OCI-LY3 (cell line): ENCODE measurements around the gene KCNIP1.

ENCODE experiments used
- H2AFZ ChIP-seq: fragments of 200-600, 300-600 bp; shearing (Covaris generic); 2 replicates; pipeline ENCODE4 v1.6.0; 2014; ENCODE audit warnings: antibody characterized with exemption, low read depth, low read length
- H3K27ac ChIP-seq: fragments of 200-600, 300-600 bp; sonication (generic); 2 replicates; pipeline ENCODE4 v1.5.1; 2014; ENCODE audit warnings: mild to moderate bottlenecking, low read length, moderate library complexity, mixed read lengths
- H3K27me3 ChIP-seq: fragments of 200-600, 300-600 bp; sonication (generic); 2 replicates; pipeline ENCODE4 v1.6.1; 2014; ENCODE audit warnings: low read depth, low read length, mixed read lengths
- H3K36me3 ChIP-seq: fragments of 200-600, 300-600 bp; sonication (generic); replicated peaks from 2 replicates; pipeline ENCODE3; 2014; ENCODE audit warnings: low read depth, low read length, mixed read lengths
- H3K4me1 ChIP-seq: fragments of 300-600, 200-600 bp; sonication (generic); 2 replicates; pipeline ENCODE4 v1.6.1; 2014; ENCODE audit warnings: low read length, mixed read lengths
- H3K4me2 ChIP-seq: fragments of 200-600, 300-600 bp; sonication (generic); 2 replicates; pipeline ENCODE4 v1.6.1; 2014; ENCODE audit warnings: low read length, mixed read lengths
- H3K4me3 ChIP-seq: fragments of 300-600, 200-600 bp; sonication (generic); 2 replicates; pipeline ENCODE4 v1.5.1; 2014; ENCODE audit warnings: antibody characterized with exemption, mild to moderate bottlenecking, low read length, moderate library complexity
- H3K79me2 ChIP-seq: fragments of 300-600, 200-600 bp; shearing (Covaris generic); 2 replicates; pipeline ENCODE4 v1.6.1; 2014; ENCODE audit warnings: mild to moderate bottlenecking, low read length, mixed read lengths
- H3K9ac ChIP-seq: fragments of 300-600, 200-600 bp; shearing (Covaris generic); 2 replicates; pipeline ENCODE4 v1.6.0; 2014; ENCODE audit warnings: mild to moderate bottlenecking, low read length, moderate library complexity
- H3K9me3 ChIP-seq: fragments of 200-600, 300-600 bp; shearing (Covaris generic); 2 replicates; pipeline ENCODE4 v1.6.1; 2014; ENCODE audit warnings: low read length, mixed read lengths; ENCODE audit not compliant: insufficient read depth
- H4K20me1 ChIP-seq: fragments of 200-600, 300-600 bp; sonication (generic); 2 replicates; pipeline ENCODE4 v1.6.1; 2016; ENCODE audit warnings: low read length, mixed read lengths; ENCODE audit not compliant: insufficient read depth
- EZH2phosphoT487 ChIP-seq: fragments of 200-600 bp; shearing (Covaris generic); IDR thresholded peaks from 2 replicates; pipeline ENCODE4 v1.6.1; 2018; ENCODE audit warnings: antibody characterized with exemption, mixed run types, low read depth
- TF ChIP-seq, protein P1 (sequence below): fragments of 200-600, 300-600 bp; sonication (generic); IDR thresholded peaks from 2 replicates; pipeline ENCODE4 v1.5.1; 2014; ENCODE audit warnings: antibody characterized with exemption, low read length, low read depth

Gene KCNIP1

GRCh38 chr5:170697031-170697430 lies 193.2 kb downstream of the KCNIP1 start:
- Histone ChIP-seq H3K79me2 (no peaks in the 10 kb centered on the region), H3K9me3 (no peaks in the 10 kb centered on the region), H3K27me3 (peaks cover 93% of the 10 kb centered on the region), H3K9ac (no peak overlapping the region), H3K4me2 (no peak overlapping the region), H2AFZ (no peak overlapping the region), H3K36me3 (no peaks in the 10 kb centered on the region), H4K20me1 (no peaks in the 10 kb centered on the region), H3K4me1 (no peaks in the 10 kb centered on the region), H3K4me3 (no peak overlapping the region), H3K27ac (no peak overlapping the region)
- TF ChIP-seq, protein P1, sequence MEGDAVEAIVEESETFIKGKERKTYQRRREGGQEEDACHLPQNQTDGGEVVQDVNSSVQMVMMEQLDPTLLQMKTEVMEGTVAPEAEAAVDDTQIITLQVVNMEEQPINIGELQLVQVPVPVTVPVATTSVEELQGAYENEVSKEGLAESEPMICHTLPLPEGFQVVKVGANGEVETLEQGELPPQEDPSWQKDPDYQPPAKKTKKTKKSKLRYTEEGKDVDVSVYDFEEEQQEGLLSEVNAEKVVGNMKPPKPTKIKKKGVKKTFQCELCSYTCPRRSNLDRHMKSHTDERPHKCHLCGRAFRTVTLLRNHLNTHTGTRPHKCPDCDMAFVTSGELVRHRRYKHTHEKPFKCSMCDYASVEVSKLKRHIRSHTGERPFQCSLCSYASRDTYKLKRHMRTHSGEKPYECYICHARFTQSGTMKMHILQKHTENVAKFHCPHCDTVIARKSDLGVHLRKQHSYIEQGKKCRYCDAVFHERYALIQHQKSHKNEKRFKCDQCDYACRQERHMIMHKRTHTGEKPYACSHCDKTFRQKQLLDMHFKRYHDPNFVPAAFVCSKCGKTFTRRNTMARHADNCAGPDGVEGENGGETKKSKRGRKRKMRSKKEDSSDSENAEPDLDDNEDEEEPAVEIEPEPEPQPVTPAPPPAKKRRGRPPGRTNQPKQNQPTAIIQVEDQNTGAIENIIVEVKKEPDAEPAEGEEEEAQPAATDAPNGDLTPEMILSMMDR: no peak
- no peak for TF ChIP-seq EZH2phosphoT487

DNA sequence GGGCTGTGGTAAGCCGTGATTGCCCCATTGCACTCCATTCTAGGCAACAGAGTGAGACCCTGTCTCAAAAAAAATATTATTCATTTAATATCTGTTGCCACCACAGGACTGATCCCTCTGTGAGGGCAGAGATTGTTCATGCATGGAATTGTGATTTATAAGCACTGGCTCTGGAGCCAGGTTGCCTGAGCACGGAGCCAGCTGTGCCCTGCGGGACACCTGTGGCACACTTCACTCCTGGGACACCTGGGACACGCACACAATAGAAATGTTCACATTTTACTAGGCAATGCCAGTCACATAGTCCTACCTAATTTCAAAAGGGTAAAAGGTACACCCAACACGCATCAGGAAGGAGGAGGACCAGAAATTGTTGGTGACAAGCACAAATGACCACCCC lies 196.7 kb downstream of the KCNIP1 start:
- Histone ChIP-seq H3K4me1 (no peaks in the 10 kb centered on the region), H3K27ac (no peak overlapping the region), H3K36me3 (no peaks in the 10 kb centered on the region), H3K4me3 (no peak overlapping the region), H4K20me1 (no peaks in the 10 kb centered on the region), H3K27me3 (peaks cover 79% of the 10 kb centered on the region), H3K9ac (no peak overlapping the region), H3K9me3 (no peaks in the 10 kb centered on the region), H3K4me2 (no peak overlapping the region), H2AFZ (no peak overlapping the region), H3K79me2 (no peaks in the 10 kb centered on the region)
- TF ChIP-seq, protein P1: no peak
- no peak for TF ChIP-seq EZH2phosphoT487

DNA sequence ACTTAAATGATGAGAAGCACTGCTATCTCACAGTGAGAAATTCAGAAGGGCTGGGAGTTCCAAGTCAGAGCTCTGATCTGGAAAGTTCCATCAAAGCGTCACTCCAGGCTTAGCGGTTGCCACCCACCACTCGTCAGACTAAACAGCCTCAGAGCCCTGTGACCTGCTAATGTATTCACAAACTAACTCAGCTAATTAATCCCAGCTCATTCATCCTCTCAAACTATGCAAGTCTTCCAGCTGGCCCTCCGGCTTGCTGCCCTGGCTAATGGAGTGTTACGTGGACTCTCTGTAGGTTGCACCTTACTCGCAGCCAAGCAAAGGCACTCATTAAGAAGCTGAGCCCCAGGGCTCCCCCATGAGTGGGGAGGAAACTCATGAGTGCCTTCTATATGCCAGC lies 197.5 kb downstream of the KCNIP1 start:
- Histone ChIP-seq H3K27me3 (peaks cover 81% of the 10 kb centered on the region), H3K4me1 (no peaks in the 10 kb centered on the region), H3K9ac (no peak overlapping the region), H3K4me3 (no peak overlapping the region), H3K4me2 (no peak overlapping the region), H3K36me3 (no peaks in the 10 kb centered on the region), H3K27ac (no peak overlapping the region), H3K79me2 (no peaks in the 10 kb centered on the region), H3K9me3 (no peaks in the 10 kb centered on the region), H4K20me1 (no peaks in the 10 kb centered on the region), H2AFZ (no peak overlapping the region)
- no peak for TF ChIP-seq EZH2phosphoT487
- TF ChIP-seq, protein P1: no peak

GRCh38 chr5:170704417-170705192 lies 200.8 kb downstream of the KCNIP1 start:
- H2AFZ ChIP-seq: no peak overlapping the region
- TF ChIP-seq, protein P1: no peak
- TF ChIP-seq EZH2phosphoT487: no peak
- H3K4me2 ChIP-seq: no peak overlapping the region
- no peaks in the 10 kb centered on the region for H3K36me3 ChIP-seq
- H3K27me3 ChIP-seq: peaks cover 75% of the 10 kb centered on the region
- H3K79me2 ChIP-seq: no peaks in the 10 kb centered on the region
- H3K4me3 ChIP-seq: no peak overlapping the region
- no peak overlapping the region for H3K27ac ChIP-seq
- no peaks in the 10 kb centered on the region for H3K9me3 ChIP-seq
- no peaks in the 10 kb centered on the region for H4K20me1 ChIP-seq
- H3K9ac ChIP-seq: no peak overlapping the region
- no peaks in the 10 kb centered on the region for H3K4me1 ChIP-seq
